Measurements from ENCODE around the gene F10.

The F10 gene

DNA sequence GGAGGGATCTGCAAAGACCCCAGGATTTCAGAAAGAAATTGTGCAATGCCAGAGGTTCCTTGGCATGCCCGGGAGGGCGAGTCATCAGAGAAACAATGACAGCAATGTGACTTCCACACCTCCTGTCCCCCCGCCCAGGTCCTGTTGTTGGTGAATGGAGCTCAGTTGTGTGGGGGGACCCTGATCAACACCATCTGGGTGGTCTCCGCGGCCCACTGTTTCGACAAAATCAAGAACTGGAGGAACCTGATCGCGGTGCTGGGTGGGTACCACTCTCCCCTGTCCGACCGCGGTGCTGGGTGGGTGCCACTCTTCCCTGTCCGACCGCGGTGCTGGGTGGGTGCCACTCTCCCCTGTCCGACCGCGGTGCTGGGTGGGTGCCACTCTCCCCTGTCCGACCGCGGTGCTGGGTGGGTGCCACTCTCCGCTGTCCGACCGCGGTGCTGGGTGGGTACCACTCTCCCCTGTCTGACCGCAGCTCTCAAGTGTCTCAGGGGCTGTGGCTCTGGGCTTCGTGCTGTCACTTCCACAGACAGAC is 5.2 kb upstream of the F10 start:
- no peak for DNase-seq (ENCODE audit: low read depth)

DNA sequence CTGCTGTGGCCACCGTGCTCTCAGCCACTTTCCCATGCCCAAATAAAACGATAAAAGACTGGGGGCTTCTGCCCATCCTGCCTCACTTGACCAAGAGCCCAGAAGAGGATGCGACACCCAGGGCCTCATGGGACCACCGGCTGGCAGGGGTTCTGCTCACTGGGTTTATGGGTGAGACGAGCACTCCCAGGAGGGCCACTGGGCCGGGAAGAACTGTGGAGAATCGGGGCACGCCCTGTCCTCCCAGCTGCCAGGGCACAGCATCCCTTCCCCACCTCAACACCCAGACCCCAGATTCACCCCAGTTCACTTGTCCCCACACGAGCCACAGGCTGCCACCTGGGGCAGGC is 4.7 kb upstream of the F10 start:
- no peak for DNase-seq (ENCODE audit: low read depth)

DNA sequence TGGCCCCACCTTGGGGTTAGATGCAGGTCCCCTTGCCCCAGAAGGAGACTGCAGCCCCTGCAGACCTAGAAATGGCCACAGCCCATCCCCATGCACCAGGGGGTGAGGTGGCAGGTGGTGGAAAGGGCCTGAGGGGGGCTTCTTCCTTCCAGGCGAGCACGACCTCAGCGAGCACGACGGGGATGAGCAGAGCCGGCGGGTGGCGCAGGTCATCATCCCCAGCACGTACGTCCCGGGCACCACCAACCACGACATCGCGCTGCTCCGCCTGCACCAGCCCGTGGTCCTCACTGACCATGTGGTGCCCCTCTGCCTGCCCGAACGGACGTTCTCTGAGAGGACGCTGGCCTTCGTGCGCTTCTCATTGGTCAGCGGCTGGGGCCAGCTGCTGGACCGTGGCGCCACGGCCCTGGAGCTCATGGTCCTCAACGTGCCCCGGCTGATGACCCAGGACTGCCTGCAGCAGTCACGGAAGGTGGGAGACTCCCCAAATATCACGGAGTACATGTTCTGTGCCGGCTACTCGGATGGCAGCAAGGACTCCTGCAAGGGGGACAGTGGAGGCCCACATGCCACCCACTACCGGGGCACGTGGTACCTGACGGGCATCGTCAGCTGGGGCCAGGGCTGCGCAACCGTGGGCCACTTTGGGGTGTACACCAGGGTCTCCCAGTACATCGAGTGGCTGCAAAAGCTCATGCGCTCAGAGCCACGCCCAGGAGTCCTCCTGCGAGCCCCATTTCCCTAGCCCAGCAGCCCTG is 4.2 kb upstream of the F10 start:
- no peak for DNase-seq (ENCODE audit: low read depth)

DNA sequence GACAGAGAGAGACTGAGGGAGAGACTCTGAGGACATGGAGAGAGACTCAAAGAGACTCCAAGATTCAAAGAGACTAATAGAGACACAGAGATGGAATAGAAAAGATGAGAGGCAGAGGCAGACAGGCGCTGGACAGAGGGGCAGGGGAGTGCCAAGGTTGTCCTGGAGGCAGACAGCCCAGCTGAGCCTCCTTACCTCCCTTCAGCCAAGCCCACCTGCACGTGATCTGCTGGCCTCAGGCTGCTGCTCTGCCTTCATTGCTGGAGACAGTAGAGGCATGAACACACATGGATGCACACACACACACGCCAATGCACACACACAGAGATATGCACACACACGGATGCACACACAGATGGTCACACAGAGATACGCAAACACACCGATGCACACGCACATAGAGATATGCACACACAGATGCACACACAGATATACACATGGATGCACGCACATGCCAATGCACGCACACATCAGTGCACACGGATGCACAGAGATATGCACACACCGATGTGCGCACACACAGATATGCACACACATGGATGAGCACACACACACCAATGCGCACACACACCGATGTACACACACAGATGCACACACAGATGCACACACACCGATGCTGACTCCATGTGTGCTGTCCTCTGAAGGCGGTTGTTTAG is 3.3 kb upstream of the F10 start:
- DNase-seq (ENCODE audit: low read depth): no peak

DNA sequence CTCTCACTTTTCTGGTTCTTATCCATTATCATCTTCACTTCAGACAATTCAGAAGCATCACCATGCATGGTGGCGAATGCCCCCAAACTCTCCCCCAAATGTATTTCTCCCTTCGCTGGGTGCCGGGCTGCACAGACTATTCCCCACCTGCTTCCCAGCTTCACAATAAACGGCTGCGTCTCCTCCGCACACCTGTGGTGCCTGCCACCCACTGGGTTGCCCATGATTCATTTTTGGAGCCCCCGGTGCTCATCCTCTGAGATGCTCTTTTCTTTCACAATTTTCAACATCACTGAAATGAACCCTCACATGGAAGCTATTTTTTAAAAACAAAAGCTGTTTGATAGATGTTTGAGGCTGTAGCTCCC is 2.8 kb upstream of the F10 start:
- DNase-seq (ENCODE audit: low read depth): no peak

DNA sequence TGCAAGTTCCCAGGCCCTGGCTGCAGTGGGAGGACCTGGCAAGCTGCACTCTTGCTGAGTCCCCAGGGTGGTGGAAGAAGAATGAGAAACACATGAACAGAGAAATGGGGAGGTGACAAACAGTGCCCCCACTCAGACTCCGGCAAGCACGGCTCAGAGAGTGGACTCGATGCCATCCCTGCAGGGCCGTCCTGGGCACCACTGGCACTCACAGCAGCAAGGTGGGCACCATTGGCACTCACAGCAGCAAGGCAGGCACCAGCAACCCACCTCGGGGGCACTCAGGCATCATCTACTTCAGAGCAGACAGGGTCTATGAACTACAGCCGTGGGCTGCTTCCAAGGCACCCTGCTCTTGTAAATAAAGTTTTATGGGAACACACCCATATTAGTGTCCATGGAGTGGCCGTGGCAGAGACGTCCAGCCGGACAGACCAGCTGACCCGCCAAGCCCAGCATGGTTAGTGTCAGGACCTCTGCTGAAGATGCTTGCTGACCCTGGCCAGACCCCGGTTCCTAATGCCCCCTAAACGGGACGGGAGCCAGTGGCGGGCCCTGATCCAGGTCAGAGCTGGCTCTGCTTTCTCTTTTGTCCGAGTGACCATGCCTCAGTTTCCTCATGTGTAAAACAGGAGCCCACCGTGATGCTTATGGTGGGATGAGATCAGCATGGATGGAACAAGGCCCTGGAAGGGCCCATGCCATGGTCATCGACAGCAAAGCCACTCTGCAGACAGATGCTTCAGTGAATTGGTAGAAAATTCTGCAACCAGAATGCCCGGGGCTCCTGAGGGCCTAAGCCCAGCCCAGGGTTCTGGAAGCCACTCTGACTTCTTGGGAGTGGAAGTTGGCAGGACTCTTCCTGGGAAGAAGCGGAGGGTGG is 2.1 kb upstream of the F10 start:
- DNase-seq (ENCODE audit: low read depth): no peak

DNA sequence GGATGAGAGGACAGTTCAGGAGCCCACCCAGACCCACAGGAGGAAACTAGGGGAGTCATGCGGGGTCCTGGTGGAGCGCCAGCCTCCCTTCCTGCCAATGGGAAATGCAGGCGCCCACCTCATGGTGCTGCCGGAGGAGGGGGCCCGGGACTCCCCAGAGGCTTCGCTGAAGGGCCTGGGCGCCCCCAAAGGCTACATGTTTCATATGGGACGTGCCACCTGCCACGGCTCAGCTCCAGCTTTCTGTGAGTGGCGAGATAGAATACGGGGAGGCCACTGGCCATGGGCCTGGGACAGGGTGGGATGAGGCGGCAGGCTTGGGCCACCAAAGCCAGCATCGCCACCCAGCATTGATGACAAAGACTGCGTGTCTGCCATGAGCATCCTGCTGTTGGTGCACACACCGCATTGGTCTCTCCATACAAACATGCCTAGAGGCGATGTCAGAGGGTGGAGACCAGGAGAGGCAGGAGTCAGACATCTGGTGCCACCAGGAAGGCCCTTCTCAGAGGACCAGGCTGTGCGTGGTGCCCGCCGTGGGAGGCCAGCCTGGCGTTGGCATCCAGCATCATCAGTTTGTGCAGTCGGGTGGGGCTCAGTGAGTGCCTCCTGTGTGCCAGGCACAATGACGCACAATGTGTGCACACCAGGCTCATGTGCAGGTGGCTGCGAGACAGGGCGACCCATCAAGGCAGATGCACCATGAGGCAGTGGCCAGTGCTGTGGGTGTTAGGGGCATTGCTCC is 1.2 kb upstream of the F10 start:
- DNase-seq (ENCODE audit: low read depth): no peak

DNA sequence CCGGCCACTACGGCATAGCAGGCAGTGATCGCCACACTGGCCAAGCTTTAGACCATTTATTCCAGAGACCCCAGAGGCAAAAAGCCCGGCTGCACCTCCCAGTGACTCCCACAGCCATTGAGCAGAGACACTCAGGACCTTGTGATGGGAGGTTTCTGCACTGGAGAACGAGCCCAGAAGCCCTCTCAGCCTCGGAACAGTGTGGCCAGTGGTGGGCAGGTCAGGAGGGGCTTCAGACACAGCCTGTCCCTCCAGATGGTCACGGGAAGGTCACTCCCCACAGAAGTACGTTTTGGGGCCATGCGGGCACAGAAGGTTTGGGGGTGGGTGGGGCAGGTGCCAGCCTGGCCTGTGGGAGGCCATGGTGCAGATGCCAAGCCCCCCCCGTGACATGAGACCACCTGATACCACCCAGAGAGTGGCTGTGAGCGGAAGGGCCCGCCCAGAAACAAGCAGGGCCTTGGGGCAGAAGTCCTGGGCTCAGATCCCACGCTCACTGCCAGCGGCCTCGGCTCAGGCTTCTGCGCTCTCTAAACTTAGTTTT is 599 bp upstream of the F10 start:
- no peak for DNase-seq (ENCODE audit: low read depth)

DNA sequence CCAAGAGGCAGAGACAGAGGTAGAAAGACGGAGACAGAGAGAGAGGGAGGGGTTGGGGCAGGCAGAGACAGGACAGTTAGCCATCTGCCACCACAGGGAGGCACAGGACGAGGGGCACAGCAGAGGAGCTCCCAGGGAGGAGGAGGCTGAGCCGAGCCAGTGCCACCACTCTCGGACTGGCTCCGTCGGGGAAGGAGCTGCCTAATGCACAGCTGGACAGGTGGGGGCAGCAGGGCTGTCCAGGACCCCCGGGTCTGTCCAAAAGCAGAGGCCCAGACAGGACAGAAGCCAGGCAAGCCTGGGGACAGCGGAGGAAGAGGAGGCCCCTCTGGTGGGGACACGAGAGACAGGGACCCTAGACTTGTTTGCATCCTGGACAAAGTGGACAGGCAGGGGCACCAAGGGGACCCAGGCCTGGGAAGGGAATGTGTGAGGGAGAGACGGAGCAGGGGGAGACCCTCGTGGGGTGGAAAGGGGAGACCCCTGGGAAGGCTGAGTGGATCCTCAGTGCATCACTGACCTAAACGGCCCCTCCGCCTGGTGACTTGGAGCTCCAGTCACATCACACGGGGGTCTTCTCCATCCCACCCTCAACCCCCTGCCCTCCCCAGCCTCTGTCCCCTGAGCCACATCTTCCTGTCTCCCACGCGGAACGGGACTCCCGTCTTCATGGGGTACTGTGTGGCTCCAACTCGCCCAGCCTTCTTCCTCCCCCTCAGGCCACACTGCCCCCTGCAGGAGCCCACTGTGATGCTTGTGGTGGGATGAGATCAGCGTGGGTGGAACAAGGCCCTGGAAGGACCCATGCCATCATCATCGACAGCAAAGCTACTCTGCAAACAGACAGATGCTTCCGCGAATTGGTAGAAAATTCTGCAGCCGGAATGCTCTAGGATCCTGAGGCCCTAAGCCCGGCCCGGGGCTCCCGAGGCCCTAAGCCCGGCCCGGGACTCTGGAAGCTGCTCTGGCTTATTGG is 915 bp downstream of the F10 start:
- no peak for DNase-seq (ENCODE audit: low read depth)

DNA sequence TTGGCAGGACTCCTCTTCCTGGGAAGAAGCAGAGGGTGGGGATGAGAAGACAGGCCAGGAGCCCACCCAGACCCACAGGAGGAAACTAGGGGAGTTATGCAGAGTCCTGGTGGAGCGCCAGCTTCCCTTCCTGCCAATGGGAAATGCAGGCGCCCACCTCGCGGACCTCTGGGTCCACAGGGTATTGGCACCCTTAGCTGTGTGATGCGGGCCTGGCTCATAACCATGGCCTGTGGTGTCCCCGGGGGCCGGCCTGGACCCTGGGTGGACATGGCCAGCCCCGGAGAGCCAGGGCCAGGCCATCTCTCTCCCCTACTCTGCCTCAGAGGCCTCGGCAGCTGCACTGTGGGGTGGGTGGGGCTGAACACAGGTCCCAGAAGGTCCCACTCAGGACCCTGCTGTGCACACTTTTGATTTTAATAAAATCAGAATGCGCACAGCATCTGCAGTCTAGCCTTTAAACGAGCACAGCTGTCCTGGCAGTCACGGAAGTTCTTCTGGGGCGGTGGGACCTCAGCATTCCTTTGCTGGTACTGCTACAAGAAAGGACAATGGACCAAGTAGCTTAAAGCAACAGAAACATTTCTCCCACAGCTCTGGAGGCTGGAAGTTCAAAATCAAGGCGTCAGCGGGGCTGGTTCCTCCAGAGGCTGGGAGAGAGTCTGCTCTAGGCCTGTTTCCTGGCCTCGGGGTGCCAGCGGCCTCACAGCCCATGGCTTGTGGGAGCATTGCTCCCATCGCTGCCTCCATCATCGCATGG is 1.8 kb downstream of the F10 start:
- DNase-seq (ENCODE audit: low read depth): no peak

DNA sequence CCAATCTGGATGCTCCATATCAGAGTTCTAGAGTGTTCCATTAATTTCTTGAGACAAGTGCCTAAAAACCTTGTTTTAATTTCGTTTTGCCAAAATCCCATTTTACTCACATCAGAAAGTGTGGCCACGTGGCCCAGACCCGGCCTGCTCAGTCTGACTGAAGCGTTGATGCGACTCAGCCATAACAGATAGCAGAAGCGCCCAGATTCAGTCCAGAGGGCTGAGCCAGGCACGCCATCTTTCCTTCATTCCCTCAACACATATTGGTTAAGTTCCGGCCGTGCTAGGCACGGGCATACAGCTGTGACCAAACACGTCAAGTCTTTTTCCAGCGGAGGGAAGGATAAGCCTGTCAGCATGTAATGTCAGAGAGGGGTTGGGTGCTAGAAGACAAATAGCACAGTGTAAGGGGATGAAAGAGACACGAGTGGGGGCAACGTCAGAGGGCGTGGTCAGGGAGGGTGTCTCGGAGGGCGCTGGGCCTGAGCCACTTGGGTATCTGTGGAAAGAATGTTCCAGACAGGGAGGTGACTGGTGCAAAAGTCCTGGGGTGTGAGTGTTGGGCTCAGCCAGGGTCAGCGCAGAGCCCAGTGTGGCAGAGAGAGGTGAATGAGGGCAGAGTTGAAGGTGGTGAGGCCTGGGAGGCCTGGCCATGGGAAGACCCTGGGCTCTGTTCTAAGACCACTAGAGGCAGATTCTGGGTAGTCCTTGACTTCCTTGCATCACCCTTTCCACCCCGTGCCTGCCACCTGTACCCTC is 3.1 kb downstream of the F10 start:
- no peak for DNase-seq (ENCODE audit: low read depth)

DNA sequence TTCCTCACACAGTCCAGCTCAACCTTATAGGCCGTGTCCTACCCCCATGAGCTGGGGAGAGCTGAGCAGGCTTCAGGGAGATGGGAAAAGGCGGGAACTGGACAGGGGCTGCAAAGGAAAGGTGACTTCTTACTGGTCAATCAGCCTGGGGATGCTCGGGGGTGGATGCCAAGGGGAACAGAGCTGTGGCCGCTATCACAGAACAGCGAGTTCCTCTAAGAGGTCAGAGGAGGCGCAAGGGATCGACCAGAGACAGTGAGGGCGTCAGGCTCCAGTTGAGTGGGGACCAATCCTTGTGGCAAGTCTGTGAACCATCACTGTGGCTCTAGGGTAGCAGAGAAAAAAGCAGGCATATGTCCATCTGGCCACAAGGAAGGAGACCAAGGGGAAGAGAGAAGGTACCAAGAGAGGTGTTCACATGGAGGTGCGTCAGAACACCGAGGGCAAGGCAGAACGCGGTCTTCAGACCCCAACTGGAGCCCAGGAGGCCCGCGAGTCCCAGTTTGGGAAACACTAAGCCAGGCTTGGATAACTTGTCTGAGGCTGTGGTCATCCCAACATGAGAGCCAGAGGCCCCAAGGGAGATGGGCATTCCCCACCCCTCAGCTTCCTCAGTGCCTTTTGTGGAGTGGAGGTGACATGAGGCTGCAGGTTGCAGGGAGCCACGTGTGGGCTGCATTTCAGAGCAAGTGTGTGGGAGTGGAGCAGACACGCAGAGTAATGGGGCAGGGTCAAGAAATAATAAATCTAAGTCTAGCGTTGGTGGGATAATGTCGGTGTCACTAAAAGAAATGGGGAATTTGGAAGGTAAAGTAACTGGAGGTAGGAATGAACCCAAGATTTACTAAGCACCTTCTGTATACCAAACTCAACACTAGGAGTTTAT is 3.9 kb downstream of the F10 start:
- no peak for DNase-seq (ENCODE audit: low read depth)

DNA sequence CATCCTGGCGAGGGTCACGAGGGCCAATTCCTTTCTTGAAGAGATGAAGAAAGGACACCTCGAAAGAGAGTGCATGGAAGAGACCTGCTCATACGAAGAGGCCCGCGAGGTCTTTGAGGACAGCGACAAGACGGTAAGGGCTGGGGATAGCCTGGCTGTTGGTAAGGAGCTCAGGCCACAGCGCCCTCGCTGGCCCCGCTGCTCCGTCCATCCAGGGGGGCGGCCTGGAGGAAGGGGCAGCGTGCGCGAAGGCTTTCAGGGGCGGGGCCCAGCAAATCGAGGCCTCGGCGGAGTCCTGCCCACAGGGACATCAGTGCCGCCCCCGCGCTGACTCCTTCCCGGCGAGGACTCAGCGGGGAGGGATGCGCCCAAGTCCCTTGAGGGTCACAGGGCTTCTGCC is 6.9 kb downstream of the F10 start:
- no peak for DNase-seq (ENCODE audit: low read depth)

DNA sequence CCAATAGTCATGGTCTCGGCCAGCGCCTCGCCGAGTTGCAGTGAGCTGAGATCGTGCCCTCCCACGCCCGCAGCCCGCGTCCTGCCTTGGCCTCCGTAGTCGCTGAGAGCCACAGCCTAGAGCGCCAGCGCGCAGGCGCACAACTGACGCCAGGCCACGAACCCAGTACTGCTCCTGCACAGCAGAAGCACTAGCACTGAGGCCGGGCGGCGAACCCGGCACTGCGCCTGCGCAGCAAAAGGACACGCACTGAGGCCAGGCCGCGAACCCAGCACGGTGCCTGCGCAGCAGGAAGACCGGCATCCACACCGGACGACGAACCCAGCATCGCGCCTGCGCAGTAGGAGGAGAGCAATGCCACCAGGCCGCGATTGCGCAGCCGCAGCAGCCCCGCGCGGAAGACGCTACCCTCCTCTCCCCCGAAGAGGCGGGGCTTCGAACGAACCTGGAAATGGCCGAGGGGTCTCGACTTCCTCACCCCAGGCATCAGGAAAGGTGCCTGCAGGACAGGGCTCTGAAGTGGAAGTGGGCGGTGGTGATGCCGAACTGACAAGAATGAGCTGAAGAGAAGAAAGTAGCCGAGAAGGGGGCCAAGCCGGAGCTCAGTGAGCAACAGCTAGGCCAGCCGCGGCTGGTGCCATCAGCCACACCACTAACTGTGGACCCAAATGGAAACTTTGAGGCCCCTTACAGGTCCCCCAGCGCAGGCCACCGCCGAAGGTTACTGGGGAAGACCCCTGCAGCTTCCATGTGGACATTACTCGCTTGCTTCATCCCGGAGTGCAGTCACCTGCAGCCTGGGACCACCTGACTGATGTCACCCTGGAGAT is 7.5 kb downstream of the F10 start:
- DNase-seq (ENCODE audit: low read depth): no peak

DNA sequence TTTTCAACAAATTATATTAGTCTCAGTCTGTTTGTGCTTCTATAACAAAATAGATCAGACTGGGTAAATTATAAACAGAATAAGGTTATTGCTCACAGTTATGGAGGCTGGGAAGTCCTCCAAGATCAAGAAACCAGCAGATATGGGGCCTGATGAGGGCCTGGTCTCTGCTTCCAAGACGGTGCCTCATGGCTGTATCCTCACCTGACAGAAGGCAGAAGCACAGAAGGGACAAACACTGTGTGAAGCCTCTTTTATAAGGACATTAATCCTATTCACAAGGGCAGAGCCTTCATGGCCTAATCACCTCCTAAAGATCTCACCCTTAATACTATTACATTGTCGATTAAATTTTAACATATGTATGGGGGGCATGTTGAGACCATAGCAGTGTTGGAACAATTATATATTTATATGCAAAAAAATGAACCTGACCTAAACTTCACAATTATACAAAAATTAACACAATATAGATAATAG is 12.7 kb downstream of the F10 start:
- DNase-seq (ENCODE audit: low read depth): no peak

DNA sequence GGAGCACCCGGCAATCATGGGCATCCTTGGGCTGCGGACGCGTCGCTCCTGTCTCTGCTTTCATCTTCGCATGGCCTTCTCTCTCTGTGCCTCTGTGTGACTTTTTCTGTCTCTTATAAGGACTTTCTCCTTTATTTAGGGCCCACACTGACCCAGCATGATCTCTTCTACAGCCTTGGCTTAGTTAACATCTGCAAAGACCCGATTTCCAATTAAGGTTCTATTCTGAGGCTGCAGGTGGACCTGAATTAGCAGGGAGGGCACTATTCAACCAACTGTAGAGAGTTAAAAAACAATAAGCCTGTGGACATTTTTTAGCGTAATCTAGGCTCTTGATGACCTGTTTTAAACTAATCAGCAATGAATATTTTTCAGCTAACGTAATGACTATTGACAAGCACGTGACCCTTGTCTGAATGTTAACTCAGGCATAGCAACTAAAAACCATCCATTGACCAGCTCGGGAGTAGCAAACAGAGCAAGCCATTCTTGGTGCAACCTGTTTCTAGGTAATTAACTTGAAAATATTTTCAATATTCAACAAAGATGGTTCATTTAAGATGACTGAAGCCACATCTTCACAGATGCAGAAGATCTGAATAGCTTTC is 15.2 kb downstream of the F10 start:
- DNase-seq (ENCODE audit: low read depth): no peak

All from activated T-helper 1 cell treated with Interleukin-2 at 50 U/mL for 16 hours (primary cell).